NCI-H187 (cell line): ENCODE results near the gene GNAL.
"Not testable (repeated sequence)": the region's sequence is repeated elsewhere in the genome, so short reads cannot be mapped to it uniquely, and the experiment has no call there.

Experiments used
- DNase-seq, 2 experiments: peaks; one replicate each; lab custom pipeline; 2025; lab: John Stamatoyannopoulos, UW

GNAL gene

GRCh38 chr18:11688972-11689668 lies at the start of gene GNAL:
GNAL (plus strand) TSS chr18:11689264; CDS start chr18:11689564, 300 bp downstream.
- DNase-seq = peak; percentile 40 to 56

- DNase-seq = not testable (repeated sequence)
Measured at GRCh38 chr18:11647310-11647709, 41.8 kb upstream of the GNAL start.

GRCh38 chr18:11647804-11648203 lies 41.3 kb upstream of the GNAL start:
- not testable (repeated sequence) for DNase-seq

GRCh38 chr18:11649839-11650238 lies 39.2 kb upstream of the GNAL start:
- no peak for DNase-seq

GRCh38 chr18:11651899-11652298 lies 37.2 kb upstream of the GNAL start:
- DNase-seq = no peak

- no peak for DNase-seq
Measured at GRCh38 chr18:11653521-11653920, 35.5 kb upstream of the GNAL start.

- DNase-seq = peak in 1 of 2 experiments; percentile 3
Measured at GRCh38 chr18:11654736-11655605, 34.1 kb upstream of the GNAL start.

GRCh38 chr18:11655606-11655932 lies 33.5 kb upstream of the GNAL start:
- DNase-seq = no peak

- no peak for DNase-seq
Measured at GRCh38 chr18:11657152-11657551, 31.9 kb upstream of the GNAL start.

- DNase-seq = no peak
Measured at GRCh38 chr18:11657554-11657953, 31.5 kb upstream of the GNAL start.

- DNase-seq = no peak
Measured at GRCh38 chr18:11658019-11658418, 31.0 kb upstream of the GNAL start.

GRCh38 chr18:11658989-11659388 lies 30.1 kb upstream of the GNAL start:
- no peak for DNase-seq

- DNase-seq = no peak
Measured at GRCh38 chr18:11660691-11661090, 28.4 kb upstream of the GNAL start.

GRCh38 chr18:11661430-11661829 lies 27.6 kb upstream of the GNAL start:
- DNase-seq = no peak

GRCh38 chr18:11663439-11664029 lies 25.5 kb upstream of the GNAL start:
- no peak for DNase-seq

GRCh38 chr18:11664286-11664685 lies 24.8 kb upstream of the GNAL start:
- DNase-seq = no peak

GRCh38 chr18:11665146-11665545 lies 23.9 kb upstream of the GNAL start:
- no peak for DNase-seq

- no peak for DNase-seq
Measured at GRCh38 chr18:11665587-11665986, 23.5 kb upstream of the GNAL start.

- DNase-seq = no peak
Measured at GRCh38 chr18:11666176-11666575, 22.9 kb upstream of the GNAL start.

- no peak for DNase-seq
Measured at GRCh38 chr18:11666831-11667230, 22.2 kb upstream of the GNAL start.

- DNase-seq = no peak
Measured at GRCh38 chr18:11667578-11667977, 21.5 kb upstream of the GNAL start.

- DNase-seq = no peak
Measured at GRCh38 chr18:11668441-11669169, 20.5 kb upstream of the GNAL start.
